Nephron (organoid): ENCODE data around the gene ZBTB25.

Source experiments
- H3K27ac Mint-ChIP-seq, 3 experiments: 2 replicates each; pipeline ENCODE4 v1.8.0; 2020; ENCODE audit warnings: mixed read lengths in 3 of 3, mild to moderate bottlenecking in 2 of 3, moderate library complexity in 1 of 3
- H3K27me3 Mint-ChIP-seq: 2 replicates; pipeline ENCODE4 v1.8.0; 2021; ENCODE audit warnings: low read depth, mild to moderate bottlenecking, moderate library complexity, mixed read lengths
- H3K36me3 Mint-ChIP-seq: 2 replicates; pipeline ENCODE4 v1.8.0; 2020; ENCODE audit warnings: low read depth, mixed read lengths
- H3K4me1 Mint-ChIP-seq: 2 replicates; pipeline ENCODE4 v1.8.0; 2020; ENCODE audit warnings: mixed read lengths
- H3K4me3 Mint-ChIP-seq, 3 experiments: 2 replicates each; pipeline ENCODE4 v1.8.0; 2020; ENCODE audit warnings: mild to moderate bottlenecking in 3 of 3, mixed read lengths in 3 of 3, moderate library complexity in 2 of 3
- H3K9me3 Mint-ChIP-seq: 2 replicates; pipeline ENCODE4 v1.8.0; 2020; ENCODE audit warnings: mixed read lengths
- TF ChIP-seq, protein P1 (sequence below), 3 experiments: fragments of 200-600 bp; sonication (generic); IDR thresholded peaks; one replicate each; pipeline ENCODE4 v1.5.0; 2021; ENCODE audit warnings: antibody characterized with exemption in 3 of 3; ENCODE audit not compliant: unreplicated experiment in 3 of 3

Gene ZBTB25

GRCh38 chr14:64405295-64405694 lies 98.3 kb downstream of the ZBTB25 start:
- Mint-ChIP-seq H3K36me3 (peaks cover 35% of the 10 kb centered on the region), H3K9me3 (no peaks in the 10 kb centered on the region), H3K27me3 (no peaks in the 10 kb centered on the region), H3K27ac (no peak overlapping the region), H3K4me1 (no peaks in the 10 kb centered on the region), H3K4me3 (no peak overlapping the region)
- TF ChIP-seq, protein P1, sequence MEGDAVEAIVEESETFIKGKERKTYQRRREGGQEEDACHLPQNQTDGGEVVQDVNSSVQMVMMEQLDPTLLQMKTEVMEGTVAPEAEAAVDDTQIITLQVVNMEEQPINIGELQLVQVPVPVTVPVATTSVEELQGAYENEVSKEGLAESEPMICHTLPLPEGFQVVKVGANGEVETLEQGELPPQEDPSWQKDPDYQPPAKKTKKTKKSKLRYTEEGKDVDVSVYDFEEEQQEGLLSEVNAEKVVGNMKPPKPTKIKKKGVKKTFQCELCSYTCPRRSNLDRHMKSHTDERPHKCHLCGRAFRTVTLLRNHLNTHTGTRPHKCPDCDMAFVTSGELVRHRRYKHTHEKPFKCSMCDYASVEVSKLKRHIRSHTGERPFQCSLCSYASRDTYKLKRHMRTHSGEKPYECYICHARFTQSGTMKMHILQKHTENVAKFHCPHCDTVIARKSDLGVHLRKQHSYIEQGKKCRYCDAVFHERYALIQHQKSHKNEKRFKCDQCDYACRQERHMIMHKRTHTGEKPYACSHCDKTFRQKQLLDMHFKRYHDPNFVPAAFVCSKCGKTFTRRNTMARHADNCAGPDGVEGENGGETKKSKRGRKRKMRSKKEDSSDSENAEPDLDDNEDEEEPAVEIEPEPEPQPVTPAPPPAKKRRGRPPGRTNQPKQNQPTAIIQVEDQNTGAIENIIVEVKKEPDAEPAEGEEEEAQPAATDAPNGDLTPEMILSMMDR (IDR thresholded peaks at IDR 0.05; ENCODE audit: unreplicated experiment in 3 of 3) = no peak

DNA sequence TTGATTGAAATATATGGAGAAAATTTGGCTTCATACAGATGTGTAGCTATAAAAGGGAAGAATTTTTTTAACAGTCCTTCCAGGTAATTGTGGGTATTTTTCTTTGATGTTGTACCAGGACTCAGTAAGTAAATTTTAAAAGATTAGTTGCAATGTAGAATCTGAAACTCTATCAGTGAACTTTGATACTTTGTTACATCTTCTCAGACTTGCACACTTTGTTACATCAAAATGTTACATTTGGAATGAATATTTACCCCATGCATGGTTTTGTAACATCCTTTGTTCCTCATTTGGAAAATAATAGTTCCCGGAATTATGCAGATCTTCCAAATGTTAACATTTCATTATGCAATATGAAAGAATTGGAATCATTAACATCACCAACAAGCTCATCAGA lies 101.7 kb downstream of the ZBTB25 start:
- TF ChIP-seq, protein P1 (IDR thresholded peaks at IDR 0.05; ENCODE audit: unreplicated experiment in 3 of 3) = no peak
- peaks cover 30% of the 10 kb centered on the region for H3K36me3 Mint-ChIP-seq
- no peaks in the 10 kb centered on the region for H3K27me3 Mint-ChIP-seq
- no peaks in the 10 kb centered on the region for H3K9me3 Mint-ChIP-seq
- no peaks in the 10 kb centered on the region for H3K4me1 Mint-ChIP-seq
- no peak overlapping the region for H3K27ac Mint-ChIP-seq
- H3K4me3 Mint-ChIP-seq = no peak overlapping the region

DNA sequence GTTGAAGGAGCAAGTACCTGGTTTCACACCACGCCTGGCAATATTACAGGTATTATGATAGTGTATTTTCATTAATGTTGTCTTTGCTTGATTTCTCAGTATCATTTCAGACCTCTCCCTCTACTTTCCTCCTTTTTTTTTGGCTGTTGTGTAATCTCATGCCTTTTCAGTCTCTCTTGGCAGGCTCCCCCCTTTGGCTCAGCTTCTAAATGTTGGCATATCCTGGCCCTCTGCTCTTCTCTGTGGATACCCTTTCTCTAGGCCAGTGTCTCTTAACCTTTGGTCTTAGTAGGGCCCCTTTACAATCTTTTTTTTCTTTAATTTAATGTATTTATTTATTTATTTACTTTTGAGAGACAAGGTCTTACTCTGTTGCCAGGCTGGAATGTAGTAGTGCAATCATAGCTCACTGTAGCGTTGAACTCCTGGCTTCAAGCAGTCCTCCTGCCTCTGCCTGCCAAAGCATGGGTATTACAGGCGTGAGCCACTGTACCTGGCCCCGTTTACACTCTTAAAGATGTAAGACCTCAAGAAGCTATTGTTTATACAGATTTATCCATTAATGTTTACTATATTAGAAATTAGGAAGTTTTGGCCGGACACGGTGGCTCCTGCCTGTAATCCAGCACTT lies 102.7 kb downstream of the ZBTB25 start:
- TF ChIP-seq, protein P1 (IDR thresholded peaks at IDR 0.05; ENCODE audit: unreplicated experiment in 3 of 3) = no peak
- H3K4me3 Mint-ChIP-seq = no peak overlapping the region
- peaks cover 26% of the 10 kb centered on the region for H3K36me3 Mint-ChIP-seq
- no peaks in the 10 kb centered on the region for H3K9me3 Mint-ChIP-seq
- H3K27ac Mint-ChIP-seq = no peak overlapping the region
- no peaks in the 10 kb centered on the region for H3K27me3 Mint-ChIP-seq
- no peaks in the 10 kb centered on the region for H3K4me1 Mint-ChIP-seq
